Endothelial cell of umbilical vein (primary cell): ENCODE results near the gene CNTNAP1. TPM values are rescaled to one million over a fixed set of nuclear protein-coding genes. Genes with fewer than 3 reads are reported as not detected.

Experiments used
- BruUV-seq: library from RNA; stranded (reverse); fragments of 400-500 nt; replicated peaks from 2 replicates; lab custom pipeline; 2021; lab: Mats Ljungman, UMichigan
- CTCF ChIA-PET: fragments of 300-600, 350-600 bp; sonication (Branson Sonifier 250); formaldehyde crosslinking; loops from one replicate; lab custom pipeline; 2021; ENCODE audit warnings: antibody characterized with exemption, inconsistent platforms; lab: Charles Lee
- POLR2A ChIA-PET: fragments of 300-600, 350-600 bp; sonication (Branson Sonifier 250); formaldehyde crosslinking; loops from one replicate; lab custom pipeline; 2021; ENCODE audit warnings: antibody characterized with exemption, inconsistent platforms; lab: Charles Lee
- DNase-seq: peaks from one replicate; pipeline ENCODE4 v3.0.0-alpha.2; 2011; ENCODE audit warnings: low read depth, low spot score
- FAIRE-seq: peaks from 2 replicates; lab custom pipeline; 2011; peaks lifted over from hg19 to GRCh38; lab: Jason Lieb, UNC
- H2AFZ ChIP-seq: 2 replicates; pipeline ENCODE4 v1.6.0; 2012; ENCODE audit warnings: low read depth, low read length, control low read depth, inconsistent platforms
- H3K27ac ChIP-seq: 2 replicates; pipeline ENCODE4 v1.5.1; 2011; ENCODE audit warnings: low read depth, mild to moderate bottlenecking, control low read depth, low read length, moderate library complexity; ENCODE audit not compliant: insufficient read depth
- H3K27me3 ChIP-seq, 2 experiments: 2 replicates each; pipeline versions ENCODE4 v1.6.0 to v1.6.1; 2011; ENCODE audit warnings: low read length in 2 of 2, mixed read lengths in 1 of 2; ENCODE audit not compliant: control insufficient read depth in 2 of 2, insufficient read depth in 2 of 2
- H3K36me3 ChIP-seq, 2 experiments: 2 replicates in 1 of 2; 3 replicates in 1 of 2; pipeline ENCODE4 v1.5.1; 2011; ENCODE audit warnings: low read length in 2 of 2, mild to moderate bottlenecking in 1 of 2, moderate library complexity in 1 of 2; ENCODE audit not compliant: control insufficient read depth in 2 of 2, insufficient read depth in 2 of 2; ENCODE audit errors: extremely low read depth in 1 of 2
- H3K4me1 ChIP-seq: 3 replicates; pipeline ENCODE4 v1.5.1; 2011; ENCODE audit warnings: mild to moderate bottlenecking, low read length; ENCODE audit not compliant: control insufficient read depth, insufficient read depth; ENCODE audit errors: extremely low read depth
- H3K4me2 ChIP-seq: 2 replicates; pipeline ENCODE4 v1.6.1; 2011; ENCODE audit warnings: low read length, control low read depth, mixed read lengths; ENCODE audit not compliant: insufficient read depth
- H3K4me3 ChIP-seq, 3 experiments: fragments of 200-600 bp in 1 of 3; sonication (generic), shearing (Covaris generic) in 1 of 3; replicated peaks in 1 of 3; 2 replicates each; pipeline ENCODE4 v1.5.1; 2011 to 2016; ENCODE audit warnings: control low read depth in 3 of 3, low read length in 3 of 3, mild to moderate bottlenecking in 2 of 3, inconsistent platforms in 1 of 3, low read depth in 1 of 3, moderate library complexity in 1 of 3; ENCODE audit not compliant: insufficient read depth in 1 of 3
- H3K79me2 ChIP-seq: 2 replicates; pipeline ENCODE4 v1.6.0; 2012; ENCODE audit warnings: low read length, inconsistent platforms; ENCODE audit not compliant: control insufficient read depth, insufficient read depth
- H3K9ac ChIP-seq: replicated peaks from 2 replicates; pipeline ENCODE3; 2011; ENCODE audit warnings: low read length, control low read depth; ENCODE audit not compliant: insufficient read depth; ENCODE audit errors: extremely low read depth
- H3K9me1 ChIP-seq: replicated peaks from 3 replicates; pipeline ENCODE4 v1.6.0; 2011; ENCODE audit warnings: mild to moderate bottlenecking, low read length; ENCODE audit not compliant: control insufficient read depth, insufficient read depth; ENCODE audit errors: extremely low read depth
- H3K9me3 ChIP-seq: replicated peaks from 2 replicates; pipeline ENCODE4 v1.5.1; 2012; ENCODE audit warnings: low read length, inconsistent platforms; ENCODE audit not compliant: control insufficient read depth, insufficient read depth
- H4K20me1 ChIP-seq: replicated peaks from 2 replicates; pipeline ENCODE3; 2011; ENCODE audit warnings: mild to moderate bottlenecking, low read length; ENCODE audit not compliant: control insufficient read depth, insufficient read depth; ENCODE audit errors: extremely low read depth
- CTCF ChIP-seq, 2 donors: IDR thresholded peaks; 1 replicate in 1 of 2; 2 replicates in 1 of 2; pipeline ENCODE4 v1.5.1; 2011; ENCODE audit warnings: low read length in 2 of 2, mild to moderate bottlenecking in 2 of 2, moderate library complexity in 2 of 2, control low read depth in 1 of 2, inconsistent platforms in 1 of 2, low read depth in 1 of 2; ENCODE audit not compliant: insufficient read depth in 1 of 2; ENCODE audit errors: extremely low read depth in 1 of 2
- EZH2 ChIP-seq: IDR thresholded peaks from 2 replicates; pipeline ENCODE4 v1.6.1; 2012; ENCODE audit warnings: borderline replicate concordance, low read depth, mild to moderate bottlenecking, moderate library complexity, low read length, inconsistent platforms; ENCODE audit not compliant: severe bottlenecking
- FOS ChIP-seq: IDR thresholded peaks from 2 replicates; pipeline ENCODE4 v1.6.1; 2011; ENCODE audit warnings: mild to moderate bottlenecking, low read length, moderate library complexity, borderline replicate concordance; ENCODE audit not compliant: insufficient read depth
- GATA2 ChIP-seq: IDR thresholded peaks from 2 replicates; pipeline ENCODE4 v1.7.0; 2011; ENCODE audit warnings: low read depth, mild to moderate bottlenecking, moderate library complexity, mixed read lengths, low read length; ENCODE audit not compliant: insufficient read length, insufficient read depth
- JUN ChIP-seq: IDR thresholded peaks from 2 replicates; pipeline ENCODE4 v1.6.1; 2011; ENCODE audit warnings: borderline replicate concordance, low read depth; ENCODE audit not compliant: insufficient read length, insufficient read depth
- MYC ChIP-seq: IDR thresholded peaks from one replicate; pipeline ENCODE4 v1.6.1; 2011; ENCODE audit warnings: mild to moderate bottlenecking, low read depth, low read length
- POLR2A ChIP-seq: IDR thresholded peaks from 2 replicates; pipeline ENCODE4 v1.6.1; 2012; ENCODE audit warnings: low read depth, mild to moderate bottlenecking, control low read depth, low read length
- POLR2AphosphoS5 ChIP-seq: IDR thresholded peaks from 2 replicates; pipeline ENCODE4 v1.6.1; 2012; ENCODE audit warnings: low read depth, mild to moderate bottlenecking, control low read depth, low read length, moderate library complexity; ENCODE audit not compliant: insufficient read depth
- dilution Hi-C: fragments of 300-500 bp; cut with MboI; formaldehyde crosslinking; loops from one replicate; pipeline ENCODE4 v1.15.0; 2019; ENCODE audit warnings: low sequenced_read_pairs; ENCODE audit not compliant: extremely low pct_ligation_motif_present
- intact Hi-C: fragments of 100-400 bp; cut with micrococcal nuclease; formaldehyde crosslinking; loops from one replicate; pipeline ENCODE4 v1.10.0; 2022
- polyA plus RNA-seq, 4 experiments: library from polyadenylated mRNA; depleted of rRNA in 3 of 4; stranded (reverse) in 3 of 4; unstranded in 1 of 4; fragments of >200 nt; gene quantifications; 2 replicates each; pipeline versions ENCODE4 v1.2.1 to v1.2.3, GENCODE V29; 2011 to 2012; ENCODE audit warnings: missing spikeins in 1 of 4
- total RNA-seq: library from RNA; stranded (reverse); gene quantifications from 2 replicates; pipeline ENCODE4 v1.2.3, GENCODE V29; 2021
- TF ChIP-seq, protein P1 (sequence below): IDR thresholded peaks from 2 replicates; pipeline ENCODE4 v1.6.1; 2011; ENCODE audit not compliant: insufficient read depth, insufficient read length

Gene CNTNAP1
- total and polyA plus RNA-seq, 2 donors (not counting 3 experiments of a cell fraction or from before 2014, with no cell fraction given), result 26.3 to 44.8 TPM

DNA sequence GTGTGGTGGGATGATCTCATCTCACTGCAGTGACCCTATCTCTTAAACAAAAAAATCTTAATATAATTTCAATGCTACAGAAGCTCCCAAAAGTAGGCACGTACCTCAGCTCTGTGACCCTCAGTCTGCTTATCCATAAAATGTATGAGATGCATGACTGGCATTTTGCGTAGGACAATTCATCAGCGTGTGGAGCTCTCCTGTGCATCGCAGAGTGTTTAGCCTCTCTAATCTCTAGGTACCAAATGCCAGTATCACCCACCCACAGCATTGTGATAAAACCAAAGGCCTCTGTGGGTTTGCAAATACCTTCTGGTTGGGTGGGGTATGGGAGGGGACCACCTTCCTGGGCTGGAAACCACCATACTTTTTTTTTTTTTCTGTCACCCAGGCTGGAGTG, 42.2 kb upstream of the CNTNAP1 start:
- BruUV-seq, result no TSS peak
- Histone ChIP-seq H2AFZ (no peak overlapping the region), H3K36me3 (no peaks in the 10 kb centered on the region), H3K27ac (no peak overlapping the region), H3K27me3 (peaks cover 0 to 2% of the 10 kb centered on the region in 2 experiments), H3K4me2 (no peak overlapping the region), H3K79me2 (no peaks in the 10 kb centered on the region), H3K9me3 (no peaks in the 10 kb centered on the region), H3K4me3 (no peak overlapping the region), H3K9ac (no peak overlapping the region), H4K20me1 (no peaks in the 10 kb centered on the region), H3K4me1 (no peaks in the 10 kb centered on the region), H3K9me1 (no peaks in the 10 kb centered on the region)
- FAIRE-seq (no peak), DNase-seq (no peak)
- no peak for TF ChIP-seq MYC
- no peak for TF ChIP-seq JUN
- TF ChIP-seq CTCF (IDR thresholded peaks at IDR 0.05; ENCODE audit: extremely low read depth in 1 of 2, insufficient read depth in 1 of 2, low read depth in 1 of 2, low read length in 2 of 2), result no peak
- no peak for TF ChIP-seq POLR2AphosphoS5
- no peak for TF ChIP-seq EZH2
- TF ChIP-seq POLR2A, result no peak
- TF ChIP-seq FOS, result no peak
- TF ChIP-seq GATA2, result no peak
- TF ChIP-seq, protein P1, sequence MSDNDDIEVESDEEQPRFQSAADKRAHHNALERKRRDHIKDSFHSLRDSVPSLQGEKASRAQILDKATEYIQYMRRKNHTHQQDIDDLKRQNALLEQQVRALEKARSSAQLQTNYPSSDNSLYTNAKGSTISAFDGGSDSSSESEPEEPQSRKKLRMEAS, result no peak
- intact Hi-C loops (no loop called here), dilution Hi-C loops (no loop called here)
- ChIA-PET POLR2A (no interaction called here), CTCF (no interaction called here)
